ENCODE results near the gene GSK3A. TPM values are rescaled to one million over a fixed set of nuclear protein-coding genes. Genes with fewer than 3 reads are reported as not detected.
A peak's percentile ranks its signal among the peaks of the same experiment; 100 is the strongest.

GSK3A gene
- total RNA-seq, 6 experiments from 2014 or later: 12.3 to 14.8 (median 13.5) TPM

DNA sequence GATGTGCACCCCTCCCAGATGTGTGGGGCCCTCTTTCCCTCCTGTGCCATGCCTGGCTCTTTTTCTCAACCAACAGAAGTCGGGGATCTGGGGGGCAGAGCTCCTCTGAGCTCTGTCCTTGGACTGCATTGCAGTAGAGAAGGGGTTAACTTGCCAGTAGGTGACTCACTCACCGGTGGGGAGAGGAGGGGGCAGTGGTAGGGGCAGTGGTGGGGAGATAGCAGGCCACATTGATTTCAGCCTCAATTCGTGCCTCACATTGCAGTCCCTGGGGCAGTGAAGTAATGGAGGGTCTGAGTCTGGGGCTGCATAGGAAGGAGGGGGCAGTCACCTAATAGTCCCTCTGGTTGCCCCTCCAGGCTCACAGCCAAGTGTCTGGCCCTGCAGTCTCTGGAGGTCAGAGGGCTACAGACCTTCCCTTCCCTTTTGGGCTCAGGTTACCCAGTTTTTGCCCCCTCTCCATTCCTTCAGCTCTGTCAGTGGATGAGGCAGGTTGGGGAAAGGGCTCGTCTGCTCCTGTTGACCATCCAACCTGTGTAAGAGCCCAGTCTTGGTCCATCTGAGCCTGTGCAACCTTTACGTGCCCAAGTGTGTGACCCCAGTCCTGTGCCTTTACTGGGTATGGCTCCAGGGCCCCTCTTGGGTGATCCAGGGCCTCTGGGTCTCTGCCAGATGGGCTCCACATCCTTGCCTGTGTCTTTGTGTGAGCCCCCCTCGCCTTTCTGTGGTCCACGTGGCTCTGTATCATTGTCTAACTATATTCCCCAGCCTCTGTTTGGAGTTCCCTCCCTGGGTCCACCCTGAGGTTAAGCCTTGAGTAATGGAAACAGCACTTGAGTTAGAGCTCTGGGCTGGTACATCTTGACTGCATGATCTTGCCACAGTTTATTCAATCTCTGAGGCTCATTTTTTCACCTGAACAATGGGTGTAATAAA lies 39.7 kb upstream of the GSK3A start:
- no peak for ATAC-seq
- WGBS (ENCODE audit: insufficient coverage, low coverage, low lambda C conversion rate, missing lambda C conversion rate): 42% methylated on average over 5 of the region's 7 CpGs
- intact Hi-C loops (cut with DNase I): no loop called here
- peak in 2 of 3 donors; percentile 36 to 49 for DNase-seq
- Histone ChIP-seq H3K4me1 (peaks cover 0 to 60% (median 23%) of the 10 kb centered on the region in 4 donors), H3K9me3 (no peaks in the 10 kb centered on the region), H3K27me3 (no peaks in the 10 kb centered on the region), H3K36me3 (peaks cover 0 to 3% (median 0%) of the 10 kb centered on the region in 4 donors), H3K27ac (peak overlapping the region; percentile 6 to 90 (median 78)), H3K4me3 (no peak overlapping the region)
- no peak for TF ChIP-seq POLR2A (IDR thresholded peaks at IDR 0.05)
- TF ChIP-seq, protein P1, sequence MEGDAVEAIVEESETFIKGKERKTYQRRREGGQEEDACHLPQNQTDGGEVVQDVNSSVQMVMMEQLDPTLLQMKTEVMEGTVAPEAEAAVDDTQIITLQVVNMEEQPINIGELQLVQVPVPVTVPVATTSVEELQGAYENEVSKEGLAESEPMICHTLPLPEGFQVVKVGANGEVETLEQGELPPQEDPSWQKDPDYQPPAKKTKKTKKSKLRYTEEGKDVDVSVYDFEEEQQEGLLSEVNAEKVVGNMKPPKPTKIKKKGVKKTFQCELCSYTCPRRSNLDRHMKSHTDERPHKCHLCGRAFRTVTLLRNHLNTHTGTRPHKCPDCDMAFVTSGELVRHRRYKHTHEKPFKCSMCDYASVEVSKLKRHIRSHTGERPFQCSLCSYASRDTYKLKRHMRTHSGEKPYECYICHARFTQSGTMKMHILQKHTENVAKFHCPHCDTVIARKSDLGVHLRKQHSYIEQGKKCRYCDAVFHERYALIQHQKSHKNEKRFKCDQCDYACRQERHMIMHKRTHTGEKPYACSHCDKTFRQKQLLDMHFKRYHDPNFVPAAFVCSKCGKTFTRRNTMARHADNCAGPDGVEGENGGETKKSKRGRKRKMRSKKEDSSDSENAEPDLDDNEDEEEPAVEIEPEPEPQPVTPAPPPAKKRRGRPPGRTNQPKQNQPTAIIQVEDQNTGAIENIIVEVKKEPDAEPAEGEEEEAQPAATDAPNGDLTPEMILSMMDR (IDR thresholded peaks at IDR 0.05): no peak

DNA sequence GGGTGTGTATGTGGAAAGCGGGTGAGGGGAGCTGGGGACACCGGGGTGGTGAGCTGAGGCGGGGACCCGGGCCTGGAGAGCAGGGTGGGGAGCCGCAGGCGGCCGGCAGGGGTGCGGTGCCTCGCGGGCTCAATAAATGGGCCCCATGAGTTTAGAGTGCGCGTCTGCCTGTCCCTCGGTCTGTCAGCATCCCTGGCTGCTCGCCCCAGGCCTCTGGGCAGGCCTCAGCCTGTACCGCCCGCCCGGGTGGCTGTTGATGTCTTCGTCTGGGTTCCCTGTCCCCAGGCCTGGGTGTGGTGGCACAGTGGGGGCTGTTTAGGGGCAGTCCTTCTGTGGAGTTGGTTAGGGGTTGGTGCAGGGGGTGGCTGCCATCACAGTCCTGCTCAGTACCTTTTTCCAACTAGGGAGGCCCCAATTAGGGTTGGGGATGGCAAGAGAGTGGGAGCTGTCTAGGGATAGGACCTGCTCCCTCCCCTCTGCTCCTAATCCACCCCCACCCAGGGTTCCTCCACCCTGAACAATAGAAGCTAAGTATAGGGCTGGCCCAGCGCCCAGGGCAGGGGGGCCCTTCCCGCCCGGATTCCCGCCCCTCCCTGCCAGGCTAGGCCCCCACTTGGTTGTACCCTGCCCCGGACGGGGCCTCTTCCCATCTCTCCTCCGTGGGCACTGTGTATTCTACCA lies 38.9 kb upstream of the GSK3A start:
- H3K27ac ChIP-seq: peak overlapping the region; percentile 66 to 78 (median 78)
- no peaks in the 10 kb centered on the region for H3K36me3 ChIP-seq
- peak overlapping the region in 1 of 3 donors; percentile 82 for H3K4me3 ChIP-seq
- H3K27me3 ChIP-seq: no peaks in the 10 kb centered on the region
- intact Hi-C loops (cut with DNase I): no loop called here
- TF ChIP-seq, protein P1 (IDR thresholded peaks at IDR 0.05): no peak
- ATAC-seq: no peak
- WGBS (ENCODE audit: insufficient coverage, low coverage, low lambda C conversion rate, missing lambda C conversion rate): 39% methylated on average over 17 of the region's 25 CpGs
- H3K4me1 ChIP-seq: peaks cover 0 to 60% (median 23%) of the 10 kb centered on the region in 4 donors
- DNase-seq: peak; percentile 50 to 62 (median 55)
- H3K9me3 ChIP-seq: no peaks in the 10 kb centered on the region

DNA sequence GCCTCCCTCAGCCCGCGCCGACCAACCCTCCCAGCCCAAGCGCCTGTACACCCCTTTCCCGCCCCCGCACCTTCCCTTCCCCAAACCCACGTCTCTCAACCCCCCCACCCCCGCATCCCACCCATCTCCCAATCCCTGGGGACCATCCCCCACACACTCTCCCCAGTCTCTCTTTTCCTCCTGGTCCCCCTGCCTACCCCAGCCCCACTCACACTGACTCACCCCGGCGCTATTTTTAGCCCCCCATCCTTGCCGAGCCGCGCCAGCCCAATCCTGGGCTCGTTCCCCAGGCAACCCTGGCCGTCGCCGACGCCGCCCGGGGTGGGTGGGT lies 38.4 kb upstream of the GSK3A start:
- WGBS (ENCODE audit: insufficient coverage, low coverage, low lambda C conversion rate, missing lambda C conversion rate): 8% methylated on average over 19 of the region's 20 CpGs
- H3K4me3 ChIP-seq: peak overlapping the region; percentile 73 to 82 (median 76)
- TF ChIP-seq, protein P1 (IDR thresholded peaks at IDR 0.05): no peak
- TF ChIP-seq POLR2A (IDR thresholded peaks at IDR 0.05): no peak
- no peak for ATAC-seq
- no peaks in the 10 kb centered on the region for H3K27me3 ChIP-seq
- DNase-seq: no peak
- no peaks in the 10 kb centered on the region for H3K9me3 ChIP-seq
- peak overlapping the region; percentile 66 to 87 (median 78) for H3K27ac ChIP-seq
- H3K4me1 ChIP-seq: peaks cover 0 to 55% (median 22%) of the 10 kb centered on the region in 4 donors
- H3K36me3 ChIP-seq: no peaks in the 10 kb centered on the region
- intact Hi-C loops (cut with DNase I): no loop called here

DNA sequence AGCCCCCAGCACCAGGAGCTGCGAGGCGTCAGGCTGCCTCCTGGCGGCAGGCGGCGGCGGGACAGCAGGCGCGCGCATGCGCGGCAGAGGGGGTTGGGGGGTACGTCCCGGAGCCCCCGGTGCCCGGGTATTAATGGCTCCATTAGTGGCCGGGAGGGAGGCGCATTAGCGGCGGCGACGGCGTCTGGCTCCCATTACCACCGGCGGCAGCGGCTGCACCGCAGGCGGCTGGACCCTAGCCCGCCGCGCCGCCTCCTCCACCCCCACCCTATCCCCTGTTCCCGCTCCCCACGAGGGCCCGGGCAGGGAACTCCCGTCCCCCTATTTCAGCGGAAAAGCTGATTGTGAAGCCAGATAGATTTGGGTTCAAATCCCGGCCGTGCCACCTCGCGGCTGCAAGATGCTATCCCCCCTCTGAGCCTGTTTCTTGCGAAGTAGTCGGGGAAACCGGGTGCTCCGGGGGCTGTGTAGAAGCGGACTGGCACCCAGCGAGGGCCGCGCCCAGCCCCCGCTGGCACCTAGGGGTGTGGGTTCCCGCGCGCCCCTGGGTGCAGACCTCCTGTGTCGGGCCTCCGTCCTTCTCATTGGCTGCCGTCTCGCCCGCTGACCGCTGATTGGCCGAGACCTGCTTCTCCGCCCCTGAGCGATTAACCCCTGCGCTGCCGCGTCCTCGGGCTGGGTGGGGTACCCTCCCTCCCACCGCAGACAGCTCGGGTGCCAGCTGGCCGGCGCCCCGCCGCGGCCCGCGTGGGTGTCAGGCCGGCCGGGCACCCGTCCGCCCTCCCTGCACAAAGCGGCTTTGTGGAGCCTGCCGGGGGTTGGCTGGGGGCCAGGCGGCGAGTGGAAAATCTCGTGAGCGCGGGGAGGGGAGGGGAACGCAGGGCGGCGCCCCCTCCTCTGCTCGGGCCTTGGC lies 37.8 kb upstream of the GSK3A start:
- WGBS (ENCODE audit: insufficient coverage, low coverage, low lambda C conversion rate, missing lambda C conversion rate): 0% methylated on average over 24 of the region's 89 CpGs
- peak; percentile 46 to 64 (median 56) for ATAC-seq

More for the DNA sequence above, 37.8 kb upstream of the GSK3A start:
- no peaks in the 10 kb centered on the region for H3K9me3 ChIP-seq
- peak; percentile 89 to 91 (median 90) for DNase-seq
- H3K4me3 ChIP-seq: peak overlapping the region; percentile 73 to 82 (median 76)
- TF ChIP-seq, protein P1 (IDR thresholded peaks at IDR 0.05): peak; percentile 86 to 94 (median 89)
- peak; percentile 55 for TF ChIP-seq POLR2A (IDR thresholded peaks at IDR 0.05)
- peak overlapping the region; percentile 66 to 87 (median 78) for H3K27ac ChIP-seq
- H3K27me3 ChIP-seq: no peaks in the 10 kb centered on the region
- peaks cover 0 to 50% (median 19%) of the 10 kb centered on the region in 4 donors for H3K4me1 ChIP-seq
- intact Hi-C loops (cut with DNase I): no loop called here
- H3K36me3 ChIP-seq: no peaks in the 10 kb centered on the region
